HG02759 (cell line): Measurements from ENCODE around the gene RTN4R.

ENCODE experiments used
- ATAC-seq: cut with Tn5 transposase; IDR thresholded peaks from one replicate; pipeline ENCODE4 v1.9.1; 2021; ENCODE audit warnings: mild to moderate bottlenecking, moderate library complexity; ENCODE audit not compliant: unreplicated experiment

Gene RTN4R

DNA sequence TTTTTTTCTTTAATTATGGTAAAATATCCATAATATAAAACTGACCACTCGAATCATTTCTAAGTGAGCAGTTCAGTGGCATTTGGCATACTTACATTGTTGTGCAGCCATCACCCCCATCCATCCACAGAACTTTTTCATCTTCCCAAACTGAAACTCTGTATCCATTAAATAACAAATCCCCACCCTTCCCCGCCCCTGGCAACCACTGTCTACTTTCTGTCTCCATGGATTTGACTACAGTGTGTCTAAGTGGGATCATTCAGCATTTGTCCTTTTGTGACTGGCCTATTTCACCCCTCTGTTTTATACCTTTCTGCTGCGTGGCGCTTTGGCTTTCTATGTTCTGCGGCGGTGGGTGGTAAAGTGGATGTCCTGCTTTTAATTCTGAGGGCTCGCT is 49.1 kb downstream of the RTN4R start:
- no peak for ATAC-seq

DNA sequence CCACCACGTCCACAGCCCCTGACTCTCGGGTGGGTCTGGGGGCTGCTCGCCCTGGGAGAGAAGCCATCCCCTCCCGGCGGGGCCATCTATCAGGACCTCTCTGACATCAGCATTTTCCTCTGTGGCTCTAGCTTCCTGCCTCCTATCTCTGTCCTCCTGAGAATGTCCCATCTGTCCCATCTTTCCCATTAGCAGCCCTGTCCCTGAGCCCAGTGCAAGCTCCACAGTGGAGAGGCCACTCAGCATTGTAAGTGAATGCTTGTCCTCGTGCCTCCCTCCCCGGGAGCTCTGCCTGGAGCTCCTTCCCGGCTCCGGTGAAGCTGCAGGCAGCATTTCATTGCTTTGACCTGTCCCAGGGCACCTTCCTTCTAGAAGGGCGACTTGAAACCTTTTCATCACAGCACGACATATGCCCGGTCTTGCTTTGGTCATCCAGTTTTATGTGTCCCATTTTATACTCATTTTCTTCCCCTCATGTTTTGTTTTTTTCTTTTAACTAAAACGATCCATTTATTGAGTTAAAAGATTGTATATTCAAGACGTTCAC is 49.7 kb downstream of the RTN4R start:
- ATAC-seq, result no peak

DNA sequence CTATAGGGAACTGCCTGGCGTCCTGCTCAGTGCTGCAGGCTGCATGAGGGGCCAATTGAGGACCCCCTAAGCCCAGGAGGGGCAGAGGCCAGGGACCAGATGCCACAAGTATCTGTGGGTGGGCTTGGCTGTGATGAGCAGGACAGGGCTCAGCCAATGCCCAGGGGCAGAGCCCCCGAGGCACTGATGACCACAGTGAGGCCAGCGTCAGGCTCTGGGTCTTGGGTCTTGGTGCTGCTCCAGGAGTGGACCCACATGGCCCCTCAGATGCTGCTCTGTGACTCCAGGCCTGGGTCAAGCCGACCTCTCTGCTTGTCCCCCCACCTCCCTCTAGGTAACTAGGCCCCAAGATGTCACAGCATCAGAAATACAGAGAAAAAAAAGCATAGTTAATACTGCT is 50.6 kb downstream of the RTN4R start:
- ATAC-seq, result no peak

DNA sequence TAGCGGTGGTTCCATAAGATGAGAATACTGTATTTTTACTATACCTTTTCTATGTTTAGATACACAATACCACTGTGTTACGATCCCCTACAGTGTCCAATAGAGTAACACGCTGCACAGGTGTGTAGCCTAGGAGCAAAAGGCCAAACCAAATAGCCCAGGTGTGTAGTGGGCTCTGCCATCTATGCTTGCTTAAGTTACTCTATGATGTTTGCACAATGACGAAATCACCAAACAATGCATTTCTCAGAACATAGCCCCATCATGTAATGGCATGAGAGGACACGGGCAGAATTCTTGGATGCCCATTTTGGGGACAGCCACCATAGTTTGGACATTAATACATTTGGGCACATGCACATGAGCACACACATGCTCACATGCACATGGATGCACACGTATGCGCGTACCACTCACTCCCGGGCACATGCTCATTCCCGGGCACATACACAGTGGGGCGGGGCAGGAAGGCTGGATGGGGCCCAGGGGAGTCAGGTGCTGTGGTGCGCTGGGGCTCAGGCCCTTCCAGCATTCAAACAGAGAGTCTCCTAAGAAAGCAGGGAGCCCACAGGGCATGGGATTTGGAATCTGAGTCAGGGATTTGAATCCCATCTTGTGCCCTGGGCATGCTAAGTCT is 51.1 kb downstream of the RTN4R start:
- no peak for ATAC-seq

DNA sequence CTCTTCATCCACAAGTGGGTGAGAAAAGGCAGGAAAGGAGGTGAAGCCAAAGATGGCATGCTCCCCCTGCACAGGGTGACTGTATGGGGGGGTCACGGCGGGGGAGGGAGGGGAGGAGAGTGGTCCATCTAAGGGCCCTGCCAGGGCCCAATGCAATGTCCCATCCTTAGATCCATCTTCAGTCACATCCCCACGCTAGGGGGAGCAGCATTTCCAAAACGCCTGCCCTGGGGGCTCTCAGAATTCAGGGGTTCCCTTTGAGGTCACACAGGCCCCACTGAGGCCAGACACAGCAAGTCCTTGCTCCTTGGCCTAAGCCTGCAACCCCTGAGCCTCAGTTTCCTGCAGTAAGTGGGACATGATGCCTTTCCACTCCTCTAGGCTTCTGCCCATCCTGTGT is 52.4 kb downstream of the RTN4R start:
- ATAC-seq, result no peak

DNA sequence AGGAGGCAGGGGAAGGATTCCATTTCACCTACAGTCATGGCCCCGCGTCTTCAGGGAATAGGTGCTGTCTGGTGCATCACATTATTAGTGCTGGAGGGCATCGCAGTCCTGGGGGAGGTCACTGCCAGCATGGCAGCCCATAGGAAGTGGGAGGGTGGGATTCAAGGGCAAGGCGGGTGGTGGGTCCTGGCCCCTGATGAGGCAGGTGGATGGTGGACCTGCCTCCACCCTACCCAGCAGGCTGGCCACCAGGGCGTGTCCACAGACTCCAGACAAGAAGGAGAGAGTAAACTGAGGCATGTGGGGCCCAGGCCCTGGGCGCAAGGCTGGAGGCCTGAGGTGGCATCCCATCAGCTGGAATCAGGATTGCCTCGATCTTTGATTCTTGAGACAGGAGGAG is 53.3 kb downstream of the RTN4R start:
- no peak for ATAC-seq

DNA sequence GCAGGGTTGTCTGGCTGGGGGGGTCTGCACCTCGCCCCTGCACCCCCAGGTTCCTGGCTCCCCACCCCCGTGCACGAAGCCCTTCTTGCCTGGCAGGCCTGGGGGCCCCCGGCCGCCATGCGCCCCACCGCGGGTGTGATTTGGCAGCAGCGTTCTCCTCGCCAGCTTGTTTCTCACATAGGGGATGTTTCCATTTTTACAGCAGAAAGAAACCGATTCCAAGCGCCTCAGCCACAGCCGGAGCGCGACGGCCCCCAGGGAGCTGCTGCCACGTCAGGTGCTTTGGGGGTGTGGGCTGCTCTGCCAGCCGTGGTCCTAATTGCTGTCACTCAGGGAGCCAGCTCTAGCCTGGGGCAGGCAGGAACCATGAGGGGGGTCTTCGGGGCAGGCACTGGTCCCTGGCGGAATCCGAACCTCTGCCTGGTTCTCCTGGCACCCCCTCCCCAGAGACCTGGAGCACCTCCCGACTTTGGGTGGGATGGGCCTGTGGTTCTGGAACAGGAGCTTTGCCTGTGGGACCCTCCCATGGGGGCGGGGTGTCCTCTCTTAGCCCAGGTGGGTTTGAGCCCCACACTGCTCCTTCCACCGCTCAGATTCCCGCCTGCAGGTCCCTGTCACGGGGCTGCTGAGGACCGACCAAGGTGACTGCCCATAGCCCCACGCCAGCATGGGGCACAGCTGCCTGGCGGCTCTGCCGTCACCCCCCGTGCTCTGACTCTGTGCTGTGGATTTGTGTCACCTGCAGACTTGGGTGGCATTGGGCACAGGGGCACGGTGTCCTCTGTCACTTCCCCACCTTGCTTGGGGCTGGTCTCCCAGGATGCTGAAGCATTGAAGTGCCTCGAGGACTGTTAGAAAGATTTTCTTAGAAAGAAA is 54.0 kb downstream of the RTN4R start:
- no peak for ATAC-seq

DNA sequence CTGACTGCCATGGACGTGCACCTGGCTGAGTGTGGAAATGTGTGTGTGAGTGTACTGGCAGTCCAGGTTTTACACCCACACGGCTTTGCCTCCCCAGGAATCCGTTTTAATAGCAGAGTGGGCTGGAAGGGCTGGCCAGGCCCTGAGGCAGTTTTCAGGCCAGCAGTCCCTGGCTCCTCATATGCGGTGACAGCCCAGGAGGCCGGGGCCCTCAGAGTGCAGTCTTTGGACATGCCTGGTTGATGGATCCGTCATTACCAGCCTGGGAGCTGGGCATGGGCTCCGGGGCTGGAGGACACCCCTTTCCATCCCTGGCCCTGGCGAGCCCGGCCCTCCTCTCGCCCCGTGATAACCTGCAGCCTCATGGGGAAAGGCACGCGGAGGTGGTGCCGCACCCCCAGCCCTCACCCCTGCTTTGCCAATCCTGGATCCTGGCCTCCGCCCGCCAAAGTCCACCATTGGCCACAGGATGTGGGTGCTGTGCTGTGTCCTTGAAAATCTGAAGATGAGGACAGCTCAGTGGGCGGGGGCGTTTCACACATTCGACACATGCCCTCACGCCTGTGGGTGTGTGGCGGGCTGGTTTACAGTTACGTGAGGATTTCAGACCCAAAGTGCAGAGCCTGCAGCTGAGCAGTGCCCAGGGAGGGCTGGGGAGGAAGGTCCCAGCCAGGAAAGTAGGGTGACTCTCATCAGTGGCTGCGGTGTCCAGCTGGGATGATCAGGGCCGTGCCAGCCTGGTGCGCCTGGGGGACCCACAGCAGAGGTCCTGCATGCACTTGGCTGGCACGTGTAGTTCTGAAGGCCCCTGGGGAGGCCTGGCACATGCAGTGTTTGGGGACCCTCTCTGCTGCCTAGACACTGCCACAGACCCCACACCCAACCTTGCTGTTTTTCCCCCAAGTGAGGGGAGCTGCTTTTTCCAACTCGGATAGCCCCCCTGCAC is 55.1 kb downstream of the RTN4R start:
- no peak for ATAC-seq

DNA sequence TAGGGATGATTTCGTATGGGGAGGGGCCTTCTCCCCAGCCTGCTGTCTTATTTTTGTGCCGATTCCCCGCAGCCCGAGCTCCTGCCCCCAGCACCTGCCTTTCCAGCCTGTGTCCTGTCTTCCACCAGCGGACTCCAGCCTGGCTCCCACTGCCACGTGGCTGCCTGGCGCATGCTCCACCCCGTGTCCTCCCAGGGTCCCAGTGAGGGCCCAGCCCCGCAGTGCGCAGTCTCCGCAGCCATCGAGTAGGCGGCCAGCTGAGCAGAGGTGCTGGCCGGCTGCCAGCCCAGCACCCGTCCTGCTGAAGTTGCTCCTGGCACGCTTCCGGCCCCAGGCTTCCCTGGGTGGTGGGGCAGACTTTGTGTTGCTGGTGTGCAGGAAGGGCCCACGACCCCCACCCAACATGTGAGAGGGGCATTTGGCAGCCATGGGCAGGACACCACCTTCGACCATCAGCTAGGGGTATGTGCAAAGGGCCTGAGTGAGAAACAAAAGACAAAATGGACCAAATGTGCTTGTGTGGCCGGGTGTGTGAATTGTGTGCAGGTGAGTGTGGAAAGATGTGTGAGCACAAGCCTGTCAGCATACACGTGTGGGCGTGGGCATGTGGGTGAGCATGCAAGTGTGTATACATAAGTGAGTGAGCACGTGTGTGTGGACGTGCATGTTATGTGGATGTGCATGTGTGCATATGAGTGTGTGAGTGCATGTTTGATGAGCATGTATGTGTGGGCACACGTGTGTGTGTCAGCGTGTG is 55.9 kb downstream of the RTN4R start:
- no peak for ATAC-seq

DNA sequence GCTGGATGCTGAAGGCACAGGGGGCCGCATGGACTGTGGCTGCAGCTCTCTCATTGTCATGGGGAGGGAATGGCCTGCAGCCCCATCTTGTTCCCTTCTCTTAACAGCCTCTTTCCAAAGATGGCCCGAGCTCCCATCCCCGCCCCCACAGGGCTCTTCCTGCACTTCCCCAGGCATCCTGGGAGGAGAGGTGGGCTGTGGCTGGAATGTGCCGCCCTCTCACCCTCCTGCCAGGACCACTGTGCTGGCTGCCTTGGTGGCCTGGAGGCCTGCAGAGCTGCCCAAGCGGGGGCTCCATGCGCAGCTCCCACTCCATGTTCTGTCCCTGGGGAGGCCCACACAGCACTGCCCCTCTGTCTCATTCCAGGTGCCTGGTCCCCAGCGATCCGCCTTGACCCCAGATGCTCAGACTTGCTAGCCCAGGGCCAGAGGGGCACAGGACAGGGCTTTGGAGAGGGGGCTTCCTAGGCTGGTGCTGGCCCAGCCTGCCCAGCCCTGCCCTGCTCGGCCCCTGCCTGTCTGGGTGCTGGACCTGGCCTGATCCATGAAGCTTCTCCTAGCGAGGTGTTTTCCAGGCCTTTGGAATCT is 56.6 kb downstream of the RTN4R start:
- no peak for ATAC-seq

DNA sequence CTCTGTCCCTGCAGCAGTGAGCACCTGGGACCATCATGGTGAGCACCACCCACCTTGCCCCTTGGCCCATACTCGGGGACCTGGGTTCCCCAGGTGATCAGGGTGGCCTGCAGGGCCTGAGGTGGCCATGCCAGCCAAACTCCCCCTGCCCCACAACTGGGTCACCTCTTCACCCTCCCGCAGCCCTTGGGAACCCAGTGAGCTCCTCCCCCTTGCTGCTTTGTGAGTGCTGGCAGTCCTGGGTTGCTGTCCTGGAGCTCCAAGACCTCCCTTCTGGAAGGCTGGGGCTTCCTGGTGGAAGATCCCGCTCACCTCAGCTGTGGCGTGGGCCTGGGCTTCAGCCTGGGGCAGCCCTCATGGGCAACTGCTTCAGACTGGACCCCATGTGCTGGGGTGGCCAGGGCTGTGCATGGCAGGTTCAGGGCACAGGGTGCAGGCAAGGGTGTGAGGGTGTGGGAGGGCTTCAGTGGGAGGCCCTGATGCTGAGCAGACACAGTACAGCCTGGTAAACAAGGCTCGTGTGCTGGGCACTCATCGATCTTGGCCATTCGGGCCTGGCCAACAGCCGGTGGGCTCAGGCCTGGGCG is 57.6 kb downstream of the RTN4R start:
- ATAC-seq, result no peak

DNA sequence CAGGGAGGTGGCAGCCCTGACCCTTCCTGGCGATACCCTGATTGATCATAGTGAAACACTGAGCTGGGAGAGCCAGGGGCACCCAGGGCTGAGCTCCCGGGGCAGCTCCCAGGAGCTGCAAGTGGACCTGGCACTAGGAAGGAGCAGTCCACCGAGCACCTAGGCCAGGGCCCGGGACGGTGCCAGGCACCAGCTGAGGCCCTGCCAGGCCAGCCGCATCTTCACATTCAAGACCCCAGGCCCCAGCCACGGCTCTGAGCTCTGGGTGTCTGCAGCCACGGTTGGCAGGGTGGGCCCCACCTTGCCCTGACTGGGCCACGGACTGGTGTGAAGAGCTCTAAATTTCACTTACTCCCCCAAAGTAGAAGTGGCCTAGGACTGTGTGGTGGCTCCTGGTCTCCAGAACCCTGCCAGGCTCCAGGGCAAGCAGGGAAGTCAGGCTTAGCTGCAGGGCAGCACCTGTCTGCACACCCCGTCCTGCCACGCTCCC is 58.3 kb downstream of the RTN4R start:
- ATAC-seq, result no peak

DNA sequence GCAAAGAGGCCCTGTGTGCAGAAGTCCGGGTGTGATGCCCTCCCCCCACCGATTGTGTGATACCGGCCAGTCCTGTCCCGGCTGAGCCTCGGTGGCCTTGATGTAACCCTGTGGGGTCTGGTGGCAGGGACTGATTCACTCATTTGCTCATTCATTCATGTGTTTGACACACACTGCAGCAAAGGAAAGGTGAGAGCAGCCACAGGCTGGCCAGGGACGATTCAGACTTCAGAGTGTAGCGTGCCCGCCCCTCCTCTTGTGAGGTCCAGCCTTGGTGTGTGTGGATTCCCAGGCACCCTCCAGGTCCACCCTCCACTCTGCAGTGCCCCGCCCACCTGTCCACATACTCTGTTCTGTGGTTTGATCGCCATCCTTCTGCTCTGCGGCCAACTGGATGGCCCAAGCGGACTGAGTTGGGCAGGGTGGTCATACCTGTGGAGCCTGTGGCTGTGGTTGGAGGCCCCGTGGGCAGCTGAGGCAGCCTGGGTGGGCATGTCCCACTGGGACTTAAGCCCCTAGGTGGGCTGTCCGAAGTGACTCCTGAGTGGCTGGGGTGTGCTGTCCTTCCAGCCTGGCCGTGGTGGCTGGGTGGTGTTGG is 59.3 kb downstream of the RTN4R start:
- no peak for ATAC-seq

DNA sequence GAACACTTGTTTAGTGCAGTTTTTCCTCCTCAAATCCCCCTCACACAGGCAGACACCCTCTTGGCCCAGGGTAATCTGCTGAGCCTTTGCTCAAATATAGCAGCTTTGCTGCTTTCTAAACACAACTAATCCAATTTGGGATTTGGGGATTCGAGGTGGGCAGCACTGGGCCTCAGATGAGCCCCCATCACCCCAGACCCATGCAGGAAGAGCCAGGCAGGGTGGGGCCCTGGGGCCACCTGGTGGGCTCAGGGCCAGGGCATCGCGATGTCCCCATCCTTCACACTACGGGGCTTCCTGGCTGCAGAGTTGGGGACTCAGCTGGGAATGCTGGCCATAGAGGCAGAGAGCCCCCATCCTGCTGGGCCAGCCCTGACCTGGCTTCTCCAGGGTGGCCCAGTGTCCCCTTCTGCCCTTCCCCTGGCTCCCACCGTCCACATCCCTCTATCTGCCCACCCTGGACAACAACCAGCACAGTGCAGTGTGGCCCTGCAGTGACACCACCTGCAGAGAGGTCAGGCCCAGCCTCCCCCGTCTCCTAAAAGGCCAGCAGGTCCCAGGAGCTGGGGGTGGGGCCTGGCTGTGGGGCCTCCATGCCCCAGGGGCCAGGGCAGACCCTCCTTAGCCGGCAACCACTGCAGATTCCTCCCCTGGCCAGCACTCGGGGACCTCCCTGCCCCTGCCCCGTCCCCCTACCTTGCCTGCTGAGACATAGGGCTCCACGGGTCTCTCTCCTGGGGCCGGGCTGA is 60.7 kb downstream of the RTN4R start:
- no peak for ATAC-seq

DNA sequence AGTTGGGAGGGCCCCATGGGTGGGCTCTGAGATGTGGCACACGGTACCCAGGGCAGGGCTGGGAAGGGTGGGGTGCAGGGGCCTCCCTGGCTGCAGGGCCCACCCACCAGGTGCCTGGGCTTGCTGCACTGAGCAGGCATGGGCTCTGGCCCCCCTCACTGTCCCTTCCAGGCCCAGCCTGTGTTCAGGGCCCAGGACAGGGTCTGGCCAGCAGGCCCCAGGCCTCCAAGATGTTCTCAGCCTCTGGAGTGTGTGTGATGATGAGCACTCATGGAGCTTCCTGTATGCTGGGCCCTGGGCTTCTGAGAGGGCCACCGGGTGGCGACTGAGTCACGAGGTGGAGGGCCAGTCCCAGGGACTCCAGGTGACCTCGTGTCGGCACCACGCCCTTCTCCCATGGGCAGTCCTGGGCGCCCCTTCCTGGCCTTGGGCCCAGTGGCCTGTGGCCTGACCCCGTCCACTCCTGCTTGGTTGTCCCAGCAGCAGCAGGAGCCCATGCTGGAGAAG is 61.4 kb downstream of the RTN4R start:
- peak; percentile 32 for ATAC-seq

DNA sequence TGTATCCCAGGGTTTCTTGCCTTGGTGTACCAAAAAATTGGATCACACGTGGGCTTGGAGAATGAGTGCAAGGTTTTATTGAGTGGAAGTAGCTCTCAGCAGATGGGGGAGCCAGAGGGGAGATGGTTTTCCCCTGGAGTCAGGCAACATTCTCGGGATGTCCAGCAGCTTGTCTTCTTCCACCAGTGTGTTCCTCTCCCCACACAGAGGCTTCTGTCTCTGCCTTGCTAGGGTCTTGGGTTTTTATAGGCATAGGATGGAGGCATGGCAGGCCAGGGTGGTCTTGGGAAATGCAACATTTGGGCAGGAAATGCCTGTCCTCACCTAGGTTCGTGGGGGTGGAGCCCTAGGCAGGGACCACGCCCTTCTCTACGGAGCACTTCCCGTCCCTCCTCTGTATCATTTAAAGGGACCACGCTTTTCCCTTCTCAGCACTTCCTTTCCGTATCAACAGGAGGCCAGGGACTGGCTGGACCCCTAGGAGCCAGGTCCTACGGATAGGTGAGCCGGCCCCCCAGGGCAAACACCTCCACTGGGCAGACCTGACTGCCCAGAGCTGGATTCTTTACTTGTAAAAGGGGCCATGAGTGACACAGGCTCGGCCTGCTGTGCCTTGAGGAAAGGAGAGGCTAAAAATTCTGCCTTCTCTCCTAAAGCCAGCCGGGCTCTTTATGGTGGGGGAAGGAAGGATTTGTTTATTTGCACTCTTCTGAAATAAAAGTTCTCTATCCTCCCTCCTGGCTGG is 62.0 kb downstream of the RTN4R start:
- ATAC-seq, result peak; percentile 73

DNA sequence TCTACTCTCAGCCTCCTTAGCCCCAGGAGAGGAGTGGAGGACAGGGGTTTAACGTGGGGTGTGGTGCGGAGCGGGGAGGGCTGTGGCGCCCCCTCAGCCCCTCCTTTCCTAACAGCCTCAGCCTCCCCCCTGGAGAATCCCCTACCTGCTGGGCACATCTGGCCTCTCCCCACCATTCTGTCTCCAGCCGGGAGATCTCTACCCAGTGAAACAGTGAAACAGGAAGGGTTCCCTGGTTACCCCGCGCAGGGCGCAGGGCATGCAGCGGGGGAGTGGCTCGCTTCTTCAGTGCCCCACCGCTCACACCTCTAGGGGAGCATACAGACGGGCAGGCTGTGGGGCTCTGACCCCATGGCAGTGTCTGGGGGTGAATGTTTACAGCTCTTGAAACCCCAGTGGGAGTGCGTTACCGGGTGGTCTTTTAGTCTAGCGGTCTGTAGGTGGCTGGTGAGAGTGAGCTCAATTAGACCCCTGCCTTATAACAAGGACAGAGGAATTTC is 62.6 kb downstream of the RTN4R start:
- no peak for ATAC-seq
